MM.1S (cell line): ENCODE measurements around the gene ARRB2.

ENCODE experiments used
- DNase-seq: peaks from one replicate; pipeline ENCODE4 v3.0.0-alpha.2; 2015
- H2AFZ ChIP-seq: fragments of 300-600 bp; sonication (generic); 2 replicates; pipeline ENCODE4 v1.6.0; 2016; ENCODE audit warnings: antibody characterized with exemption, low read length
- H3F3A ChIP-seq: fragments of 300-600 bp; sonication (generic); 2 replicates; pipeline ENCODE4 v1.6.1; 2016; ENCODE audit warnings: mild to moderate bottlenecking, antibody characterized with exemption, low read length, moderate library complexity, mixed read lengths; ENCODE audit not compliant: insufficient read depth
- H3K27ac ChIP-seq: fragments of 300-600 bp; sonication (generic); 2 replicates; pipeline ENCODE4 v1.5.1; 2016; ENCODE audit warnings: mild to moderate bottlenecking, low read length
- H3K27me3 ChIP-seq: fragments of 300-600 bp; sonication (generic); replicated peaks from 2 replicates; pipeline ENCODE4 v1.6.0; 2016; ENCODE audit warnings: low read length; ENCODE audit not compliant: insufficient read depth
- H3K36me3 ChIP-seq: fragments of 300-600 bp; sonication (generic); replicated peaks from 2 replicates; pipeline ENCODE4 v1.6.1; 2016; ENCODE audit warnings: mild to moderate bottlenecking, low read length, mixed read lengths; ENCODE audit not compliant: insufficient read depth
- H3K4me1 ChIP-seq: fragments of 300-600 bp; sonication (generic); 2 replicates; pipeline ENCODE4 v1.6.1; 2016; ENCODE audit warnings: low read length, mixed read lengths
- H3K4me2 ChIP-seq: fragments of 300-600 bp; sonication (generic); 2 replicates; pipeline ENCODE4 v1.6.0; 2016; ENCODE audit warnings: low read depth, low read length
- H3K4me3 ChIP-seq: fragments of 300-600 bp; sonication (generic); 2 replicates; pipeline ENCODE4 v1.5.1; 2016; ENCODE audit warnings: low read length, mixed read lengths
- H3K79me2 ChIP-seq: fragments of 300-600 bp; sonication (generic); 2 replicates; pipeline ENCODE4 v1.6.1; 2016; ENCODE audit warnings: mixed run types, low read length, mixed read lengths
- H3K9ac ChIP-seq: fragments of 300-600 bp; sonication (generic); 2 replicates; pipeline ENCODE4 v1.6.1; 2016; ENCODE audit warnings: low read length, mixed read lengths
- H3K9me2 ChIP-seq: fragments of 300-600 bp; sonication (generic); replicated peaks from 2 replicates; pipeline ENCODE4 v1.6.1; 2016; ENCODE audit warnings: mild to moderate bottlenecking, low read length, mixed read lengths; ENCODE audit not compliant: insufficient read depth
- H3K9me3 ChIP-seq: fragments of 300-600 bp; sonication (generic); replicated peaks from 2 replicates; pipeline ENCODE4 v1.6.1; 2016; ENCODE audit warnings: mild to moderate bottlenecking, low read length, mixed read lengths; ENCODE audit not compliant: insufficient read depth
- H4K20me1 ChIP-seq: fragments of 300-600 bp; sonication (generic); 2 replicates; pipeline ENCODE4 v1.6.1; 2016; ENCODE audit warnings: mild to moderate bottlenecking, low read length, moderate library complexity, mixed read lengths; ENCODE audit not compliant: insufficient read depth
- CTCF ChIP-seq: fragments of 300-600 bp; sonication (generic); IDR thresholded peaks from 2 replicates; pipeline ENCODE4 v1.5.1; 2016; ENCODE audit warnings: antibody characterized with exemption, low read length, mixed read lengths
- EZH2 ChIP-seq: fragments of 300-600 bp; sonication (generic); optimal IDR thresholded peaks from 2 replicates; pipeline ENCODE3; 2017; ENCODE audit warnings: low read depth, mild to moderate bottlenecking, antibody characterized with exemption, low read length, mixed read lengths
- EZH2phosphoT487 ChIP-seq: fragments of 300-600 bp; sonication (generic); IDR thresholded peaks from 2 replicates; pipeline ENCODE4 v1.6.1; 2018; ENCODE audit warnings: antibody characterized with exemption, low read length

The ARRB2 gene

GRCh38 chr17:4720787-4721186, 10.4 kb downstream of the ARRB2 start:
- Histone ChIP-seq H3K27ac (peak overlapping the region; percentile 75; the same call in 1 of the 2 replicates), H3K9ac (no peak overlapping the region), H3K9me3 (no peaks in the 10 kb centered on the region), H3K4me3 (no peak overlapping the region), H3F3A (peaks cover 8% of the 10 kb centered on the region; the same call in 1 of the 2 replicates), H4K20me1 (no peaks in the 10 kb centered on the region), H3K79me2 (no peaks in the 10 kb centered on the region), H3K27me3 (no peaks in the 10 kb centered on the region), H3K36me3 (no peaks in the 10 kb centered on the region), H3K9me2 (no peaks in the 10 kb centered on the region), H3K4me2 (no peak overlapping the region), H2AFZ (no peak overlapping the region), H3K4me1 (peaks cover 13% of the 10 kb centered on the region)
- no peak for TF ChIP-seq CTCF
- no peak for TF ChIP-seq EZH2
- no peak for TF ChIP-seq EZH2phosphoT487
- DNase-seq = no peak

DNA sequence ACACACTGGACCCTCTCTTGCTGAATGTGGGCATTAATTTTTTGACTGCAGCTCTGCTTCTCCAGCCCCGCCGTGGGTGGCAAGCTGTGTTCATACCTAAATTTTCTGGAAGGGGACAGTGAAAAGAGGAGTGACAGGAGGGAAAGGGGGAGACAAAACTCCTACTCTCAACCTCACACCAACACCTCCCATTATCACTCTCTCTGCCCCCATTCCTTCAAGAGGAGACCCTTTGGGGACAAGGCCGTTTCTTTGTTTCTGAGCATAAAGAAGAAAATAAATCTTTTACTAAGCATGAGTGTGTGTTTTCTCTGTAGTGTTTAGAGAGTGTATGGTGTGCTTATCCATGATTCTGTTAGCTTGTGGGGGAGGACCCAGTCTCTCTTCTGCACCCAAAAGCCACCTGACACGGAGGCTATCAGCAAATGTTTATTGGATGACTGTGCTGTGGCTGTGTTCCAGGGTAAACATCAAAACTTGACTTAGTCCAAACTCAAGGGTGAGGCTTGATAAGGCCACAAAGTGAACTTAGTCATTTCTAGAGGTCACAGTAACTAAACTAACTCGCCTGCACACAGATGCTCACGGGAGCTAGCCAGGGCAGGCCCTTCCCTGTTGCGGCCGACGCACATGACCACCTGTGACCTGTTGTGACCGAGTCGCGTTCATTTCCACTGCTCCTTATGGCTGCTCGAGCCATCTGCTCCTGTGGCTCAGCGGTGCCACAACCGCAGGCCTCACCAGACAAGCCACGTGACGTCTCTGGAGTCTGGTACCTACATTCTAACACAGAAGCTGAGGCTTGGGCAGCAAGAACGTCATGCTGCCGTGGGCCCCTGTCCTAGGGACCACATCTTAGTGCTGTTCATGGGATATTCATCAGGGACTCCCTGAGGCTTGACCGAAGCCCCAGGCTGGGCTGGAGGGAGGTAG, 11.0 kb downstream of the ARRB2 start:
- no peaks in the 10 kb centered on the region for H3K36me3 ChIP-seq
- H3K27ac ChIP-seq = peak overlapping the region; percentile 75; the same call in 1 of the 2 replicates
- no peaks in the 10 kb centered on the region for H3K27me3 ChIP-seq
- no peak overlapping the region for H3K4me3 ChIP-seq
- H2AFZ ChIP-seq = peak overlapping the region; percentile 63; the same call in 1 of the 2 replicates
- peaks cover 8% of the 10 kb centered on the region; the same call in 1 of the 2 replicates for H3F3A ChIP-seq
- no peak overlapping the region for H3K4me2 ChIP-seq
- no peaks in the 10 kb centered on the region for H4K20me1 ChIP-seq
- no peaks in the 10 kb centered on the region for H3K9me2 ChIP-seq
- DNase-seq = peak; percentile 85
- H3K4me1 ChIP-seq = peaks cover 13% of the 10 kb centered on the region
- TF ChIP-seq CTCF (no peak), EZH2phosphoT487 (no peak), EZH2 (no peak)
- H3K79me2 ChIP-seq = no peaks in the 10 kb centered on the region
- peak overlapping the region; percentile 28; the same call in 1 of the 2 replicates for H3K9ac ChIP-seq
- H3K9me3 ChIP-seq = no peaks in the 10 kb centered on the region

GRCh38 chr17:4722678-4723240, 12.3 kb downstream of the ARRB2 start:
- TF ChIP-seq EZH2 = no peak
- TF ChIP-seq EZH2phosphoT487 = no peak
- TF ChIP-seq CTCF = no peak
- peaks cover 13% of the 10 kb centered on the region for H3K4me1 ChIP-seq
- H2AFZ ChIP-seq = no peak overlapping the region
- no peak overlapping the region for H3K9ac ChIP-seq
- H3K9me2 ChIP-seq = no peaks in the 10 kb centered on the region
- no peaks in the 10 kb centered on the region for H3K36me3 ChIP-seq
- H3K79me2 ChIP-seq = no peaks in the 10 kb centered on the region
- DNase-seq = no peak
- no peaks in the 10 kb centered on the region for H4K20me1 ChIP-seq
- H3K27me3 ChIP-seq = no peaks in the 10 kb centered on the region
- H3K4me2 ChIP-seq = no peak overlapping the region
- H3K4me3 ChIP-seq = no peak overlapping the region
- H3K9me3 ChIP-seq = no peaks in the 10 kb centered on the region
- no peak overlapping the region for H3K27ac ChIP-seq
- H3F3A ChIP-seq = peaks cover 8% of the 10 kb centered on the region; the same call in 1 of the 2 replicates
